Activated T-cell treated with anti-CD3 and anti-CD28 coated beads, Interleukin-2, amount 50 U/mL, for 24 hours (primary cell): ENCODE measurements around the gene FBXL5.

Experiments
- DNase-seq: peaks from one replicate; pipeline ENCODE4 v3.0.0-alpha.2; 2020
- H3K27ac Mint-ChIP-seq: 2 replicates; pipeline ENCODE4 v1.8.0; 2020; ENCODE audit warnings: mild to moderate bottlenecking, mixed read lengths
- H3K27me3 Mint-ChIP-seq: 2 replicates; pipeline ENCODE4 v1.8.0; 2020; ENCODE audit warnings: mixed read lengths
- H3K36me3 Mint-ChIP-seq: 2 replicates; pipeline ENCODE4 v1.8.0; 2020; ENCODE audit warnings: low read depth, mixed read lengths
- H3K4me1 Mint-ChIP-seq: 2 replicates; pipeline ENCODE4 v1.8.0; 2020; ENCODE audit warnings: low read depth, mixed read lengths
- H3K4me3 Mint-ChIP-seq: 2 replicates; pipeline ENCODE4 v1.8.0; 2020; ENCODE audit warnings: mild to moderate bottlenecking, moderate library complexity, mixed read lengths
- H3K9me3 Mint-ChIP-seq: 2 replicates; pipeline ENCODE4 v1.8.0; 2020; ENCODE audit warnings: mixed read lengths

FBXL5 gene, protein sequence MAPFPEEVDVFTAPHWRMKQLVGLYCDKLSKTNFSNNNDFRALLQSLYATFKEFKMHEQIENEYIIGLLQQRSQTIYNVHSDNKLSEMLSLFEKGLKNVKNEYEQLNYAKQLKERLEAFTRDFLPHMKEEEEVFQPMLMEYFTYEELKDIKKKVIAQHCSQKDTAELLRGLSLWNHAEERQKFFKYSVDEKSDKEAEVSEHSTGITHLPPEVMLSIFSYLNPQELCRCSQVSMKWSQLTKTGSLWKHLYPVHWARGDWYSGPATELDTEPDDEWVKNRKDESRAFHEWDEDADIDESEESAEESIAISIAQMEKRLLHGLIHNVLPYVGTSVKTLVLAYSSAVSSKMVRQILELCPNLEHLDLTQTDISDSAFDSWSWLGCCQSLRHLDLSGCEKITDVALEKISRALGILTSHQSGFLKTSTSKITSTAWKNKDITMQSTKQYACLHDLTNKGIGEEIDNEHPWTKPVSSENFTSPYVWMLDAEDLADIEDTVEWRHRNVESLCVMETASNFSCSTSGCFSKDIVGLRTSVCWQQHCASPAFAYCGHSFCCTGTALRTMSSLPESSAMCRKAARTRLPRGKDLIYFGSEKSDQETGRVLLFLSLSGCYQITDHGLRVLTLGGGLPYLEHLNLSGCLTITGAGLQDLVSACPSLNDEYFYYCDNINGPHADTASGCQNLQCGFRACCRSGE

DNA sequence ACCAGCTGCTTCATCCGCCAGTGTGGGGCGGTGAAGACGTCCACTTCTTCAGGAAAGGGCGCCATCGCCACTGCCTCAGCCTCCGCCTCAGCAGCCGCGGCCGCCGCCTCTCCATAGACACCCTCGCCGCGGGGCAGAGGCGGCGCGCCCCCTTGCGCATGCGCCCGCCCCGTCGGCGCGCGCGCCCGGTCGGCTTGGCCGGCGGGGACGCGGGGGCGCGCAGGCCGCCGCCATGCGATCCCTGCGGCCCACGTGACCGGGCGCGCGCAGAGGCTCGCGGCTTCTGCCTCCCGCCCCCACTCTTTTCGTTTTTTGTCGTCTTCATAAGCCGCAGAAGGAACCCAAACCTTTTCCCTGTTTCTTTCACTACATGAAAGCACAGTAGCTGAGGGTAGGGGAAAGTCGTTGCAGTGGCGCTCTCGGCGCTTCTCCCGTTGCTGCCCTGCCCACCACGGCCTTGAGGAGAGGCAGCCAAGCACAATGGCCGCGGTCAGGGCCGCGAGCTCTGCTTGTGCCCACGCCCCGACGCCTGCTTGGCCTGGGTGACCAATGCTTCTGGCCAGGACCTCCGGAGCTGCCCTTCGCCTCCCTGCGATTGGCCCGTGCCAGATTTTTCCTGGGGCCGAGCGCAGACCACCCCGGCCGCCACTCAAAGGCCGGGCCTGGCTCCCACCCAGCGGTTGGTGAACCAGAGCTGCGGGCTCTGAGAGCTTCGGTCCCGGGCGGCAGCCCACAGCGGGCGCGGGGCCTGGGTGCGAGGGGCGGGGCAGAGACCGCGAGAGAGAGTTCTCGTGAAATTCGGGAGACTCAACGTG is at the start of gene FBXL5:
FBXL5 (minus strand) TSS at position 135 of the 815 bp plus-strand sequence; CDS start at position 65, 70 bp downstream.
- Mint-ChIP-seq H3K4me3 (peak within 1 kb of the TSS; percentile 97), H3K27ac (peak within 1 kb of the TSS; percentile 97), H3K9me3 (no peaks in the 10 kb centered on the region), H3K36me3 (peaks cover 16% of the 10 kb centered on the region), H3K27me3 (no peaks in the 10 kb centered on the region), H3K4me1 (peaks cover 73% of the 10 kb centered on the region)
- DNase-seq, result peak; percentile 89

DNA sequence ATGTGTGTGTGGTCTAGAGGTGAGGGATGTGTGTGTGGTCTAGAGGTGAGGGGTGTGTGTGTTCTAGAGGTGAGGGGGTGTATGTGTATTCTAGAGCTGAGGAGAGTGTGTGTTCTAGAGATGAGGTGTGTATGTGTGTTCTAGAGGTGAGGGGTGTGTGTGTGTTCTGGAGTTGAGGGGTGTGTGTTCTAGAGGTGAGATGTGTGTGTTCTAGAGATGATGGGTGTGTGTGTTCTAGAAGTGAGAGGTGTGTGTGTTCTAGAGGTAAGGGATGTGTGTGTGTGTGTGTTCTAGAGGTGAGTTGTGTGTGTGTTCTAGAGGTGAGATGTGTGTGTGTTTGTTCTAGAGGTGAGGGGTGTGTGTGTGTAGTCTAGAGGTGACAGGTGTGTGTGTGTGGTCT is 49.0 kb upstream of the FBXL5 start:
- no peak overlapping the region for H3K27ac Mint-ChIP-seq
- no peak overlapping the region for H3K4me3 Mint-ChIP-seq
- peaks cover 11% of the 10 kb centered on the region for H3K4me1 Mint-ChIP-seq
- no peaks in the 10 kb centered on the region for H3K36me3 Mint-ChIP-seq
- no peak for DNase-seq
- peaks cover 24% of the 10 kb centered on the region for H3K27me3 Mint-ChIP-seq
- no peaks in the 10 kb centered on the region for H3K9me3 Mint-ChIP-seq

DNA sequence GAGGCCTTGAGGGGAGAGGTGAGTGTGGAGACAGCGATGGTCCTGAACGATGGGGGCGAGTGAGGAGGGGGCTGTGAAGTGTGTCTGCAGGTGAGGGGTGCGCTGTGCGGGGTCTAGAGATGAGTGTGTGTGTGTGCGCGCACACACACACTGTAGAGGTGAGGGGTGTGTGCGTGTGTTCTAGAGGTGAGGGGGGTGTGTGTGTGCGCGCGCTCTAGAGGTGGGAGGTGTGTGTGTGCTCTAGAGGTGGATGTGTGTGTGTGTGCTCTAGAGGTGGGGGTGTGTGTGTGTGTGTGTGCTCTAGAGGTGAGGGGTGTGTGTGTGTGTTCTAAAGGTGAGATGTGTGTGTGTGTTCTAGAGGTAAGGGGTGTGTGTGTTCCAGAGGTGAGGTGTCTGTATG is 48.3 kb upstream of the FBXL5 start:
- DNase-seq, result no peak
- H3K27me3 Mint-ChIP-seq, result peaks cover 28% of the 10 kb centered on the region
- H3K9me3 Mint-ChIP-seq, result no peaks in the 10 kb centered on the region
- H3K27ac Mint-ChIP-seq, result no peak overlapping the region
- no peaks in the 10 kb centered on the region for H3K36me3 Mint-ChIP-seq
- peak overlapping the region; percentile 79 for H3K4me3 Mint-ChIP-seq
- H3K4me1 Mint-ChIP-seq, result peaks cover 11% of the 10 kb centered on the region

DNA sequence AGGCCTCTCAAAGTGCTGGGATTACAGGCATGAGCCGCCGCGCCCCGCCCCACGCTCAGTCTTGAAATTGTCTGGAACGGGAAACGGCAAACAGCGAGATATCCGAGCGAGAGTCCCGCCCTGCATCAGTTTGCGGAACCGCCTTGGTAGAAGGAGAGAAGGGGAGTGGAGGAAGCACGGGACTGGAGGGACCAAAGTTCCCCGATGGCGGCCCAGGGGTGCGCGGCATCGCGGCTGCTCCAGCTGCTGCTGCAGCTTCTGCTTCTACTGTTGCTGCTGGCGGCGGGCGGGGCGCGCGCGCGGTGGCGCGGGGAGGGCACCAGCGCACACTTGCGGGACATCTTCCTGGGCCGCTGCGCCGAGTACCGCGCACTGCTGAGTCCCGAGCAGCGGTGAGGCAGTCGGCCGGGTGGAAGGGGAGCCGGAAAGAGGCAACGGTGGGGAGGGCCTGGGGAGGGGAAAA is 47.8 kb upstream of the FBXL5 start, which contains the start of gene BST1:
BST1 (plus strand) TSS at position 125 of the 463 bp plus-strand sequence; CDS start at position 205, 80 bp downstream.
- Mint-ChIP-seq H3K9me3 (no peaks in the 10 kb centered on the region), H3K36me3 (no peaks in the 10 kb centered on the region), H3K4me3 (peak within 1 kb of the TSS; percentile 79), H3K27ac (no peak within 1 kb of the TSS), H3K4me1 (peaks cover 11% of the 10 kb centered on the region), H3K27me3 (peaks cover 33% of the 10 kb centered on the region)
- peak; percentile 71 for DNase-seq

DNA sequence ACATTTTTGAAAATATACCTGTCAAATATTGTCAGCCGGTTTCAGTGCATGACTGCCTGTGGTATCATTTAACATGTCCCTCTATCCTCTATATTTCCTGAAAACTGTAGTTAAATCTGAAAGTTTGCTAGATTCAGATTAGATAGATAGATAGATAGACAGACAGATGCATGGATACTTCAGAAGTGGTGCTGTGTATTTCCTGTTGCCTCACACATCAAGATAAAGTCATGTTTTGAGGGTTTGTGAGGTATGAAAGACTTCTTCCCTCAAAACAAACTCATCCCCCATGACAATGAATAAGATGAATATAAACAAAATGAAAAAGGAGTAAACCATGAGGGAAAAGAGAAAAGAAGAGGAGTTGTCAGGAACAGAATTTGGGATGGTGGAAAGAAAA is 41.7 kb upstream of the FBXL5 start:
- Mint-ChIP-seq H3K4me1 (peaks cover under 1% of the 10 kb centered on the region), H3K27ac (no peak overlapping the region), H3K9me3 (no peaks in the 10 kb centered on the region), H3K36me3 (no peaks in the 10 kb centered on the region), H3K27me3 (peaks cover 31% of the 10 kb centered on the region), H3K4me3 (no peak overlapping the region)
- DNase-seq, result no peak

DNA sequence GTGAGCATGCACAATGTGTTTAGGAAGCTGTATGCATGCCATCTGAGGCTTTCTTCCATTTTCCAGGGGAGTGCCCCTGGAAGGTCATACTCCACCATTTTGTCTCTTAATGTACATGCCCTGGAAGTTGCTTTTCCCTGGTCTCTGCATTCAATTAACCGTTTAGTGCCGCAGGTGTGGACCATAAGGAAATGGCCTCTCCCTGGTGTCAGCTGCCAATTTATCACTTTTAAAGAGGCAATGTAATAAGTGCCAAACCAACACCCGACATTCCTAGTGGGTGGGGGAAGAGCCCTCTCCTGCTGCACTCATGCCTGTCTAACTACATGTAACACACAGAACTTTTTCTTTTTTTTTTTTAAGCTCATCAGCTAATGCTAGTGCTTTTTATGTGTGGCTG is 40.6 kb upstream of the FBXL5 start:
- Mint-ChIP-seq H3K4me3 (no peak overlapping the region), H3K27ac (no peak overlapping the region), H3K9me3 (no peaks in the 10 kb centered on the region), H3K36me3 (no peaks in the 10 kb centered on the region), H3K27me3 (peaks cover 26% of the 10 kb centered on the region), H3K4me1 (peaks cover 1% of the 10 kb centered on the region)
- DNase-seq, result no peak

DNA sequence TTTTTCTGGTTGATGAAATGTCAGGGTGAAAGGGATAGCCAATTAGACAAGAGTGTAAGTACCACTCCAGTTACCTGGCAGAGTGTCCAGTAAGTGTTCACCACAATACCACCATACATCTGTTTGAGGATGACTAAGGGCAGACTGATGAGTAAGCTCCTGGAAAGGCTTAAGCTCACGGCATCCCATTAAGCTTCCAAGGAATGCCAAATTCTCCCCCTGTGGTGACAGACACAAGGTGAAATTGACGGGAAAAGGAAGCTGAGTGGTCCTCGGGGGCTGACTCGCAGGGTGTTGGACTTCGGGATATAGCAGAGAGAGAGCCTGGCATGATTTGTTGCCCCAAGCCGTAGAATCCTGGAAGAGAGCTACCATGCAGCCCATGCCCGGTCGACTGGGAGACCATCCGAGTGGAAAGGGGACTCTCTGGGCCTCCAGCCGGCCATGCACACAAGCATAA is 40.1 kb upstream of the FBXL5 start:
- Mint-ChIP-seq H3K36me3 (no peaks in the 10 kb centered on the region), H3K9me3 (no peaks in the 10 kb centered on the region), H3K27me3 (peaks cover 23% of the 10 kb centered on the region), H3K4me1 (peaks cover 1% of the 10 kb centered on the region), H3K27ac (no peak overlapping the region), H3K4me3 (no peak overlapping the region)
- DNase-seq, result no peak

DNA sequence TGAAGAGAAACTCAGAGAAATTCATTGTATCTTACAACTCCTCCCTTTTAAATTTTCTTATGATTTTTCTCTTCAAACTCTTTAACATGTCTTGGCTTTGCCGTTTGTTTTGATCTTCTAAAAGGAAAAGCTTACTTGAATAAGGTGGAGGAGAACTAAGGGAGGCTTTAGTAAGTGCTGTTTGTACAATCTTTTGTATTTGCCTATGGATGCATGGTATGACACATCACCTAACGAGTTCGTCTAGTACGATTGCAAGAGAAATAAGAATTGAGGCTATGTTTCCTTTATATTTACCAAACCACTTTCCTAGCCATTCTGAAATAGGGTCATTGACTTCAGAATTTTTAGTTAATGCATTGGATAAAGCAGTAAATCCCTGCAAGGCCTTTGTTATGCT is 39.3 kb upstream of the FBXL5 start:
- H3K36me3 Mint-ChIP-seq, result no peaks in the 10 kb centered on the region
- no peak overlapping the region for H3K4me3 Mint-ChIP-seq
- peaks cover 1% of the 10 kb centered on the region for H3K4me1 Mint-ChIP-seq
- H3K27ac Mint-ChIP-seq, result no peak overlapping the region
- no peak for DNase-seq
- H3K9me3 Mint-ChIP-seq, result no peaks in the 10 kb centered on the region
- H3K27me3 Mint-ChIP-seq, result peaks cover 17% of the 10 kb centered on the region

DNA sequence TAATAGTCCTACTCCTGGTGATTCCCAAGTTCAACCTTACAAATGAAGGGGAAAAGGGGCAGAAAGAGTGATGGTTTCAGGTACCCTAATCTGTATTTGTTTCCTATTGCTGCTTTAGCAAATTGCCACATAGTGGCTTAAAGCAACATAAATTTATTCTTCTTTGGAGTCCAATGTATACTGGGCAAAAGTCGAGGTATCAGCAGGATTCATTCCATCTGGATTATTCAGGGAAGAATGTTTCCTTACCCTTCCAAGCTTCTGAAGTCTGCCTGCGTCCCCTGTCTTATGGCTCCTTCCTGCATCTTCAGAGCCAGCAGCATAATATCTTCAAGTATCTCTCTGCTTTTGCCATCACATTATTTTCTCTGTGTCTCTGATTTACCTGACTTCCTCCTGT is 37.4 kb upstream of the FBXL5 start:
- no peak overlapping the region for H3K27ac Mint-ChIP-seq
- H3K36me3 Mint-ChIP-seq, result peaks cover 14% of the 10 kb centered on the region

DNA sequence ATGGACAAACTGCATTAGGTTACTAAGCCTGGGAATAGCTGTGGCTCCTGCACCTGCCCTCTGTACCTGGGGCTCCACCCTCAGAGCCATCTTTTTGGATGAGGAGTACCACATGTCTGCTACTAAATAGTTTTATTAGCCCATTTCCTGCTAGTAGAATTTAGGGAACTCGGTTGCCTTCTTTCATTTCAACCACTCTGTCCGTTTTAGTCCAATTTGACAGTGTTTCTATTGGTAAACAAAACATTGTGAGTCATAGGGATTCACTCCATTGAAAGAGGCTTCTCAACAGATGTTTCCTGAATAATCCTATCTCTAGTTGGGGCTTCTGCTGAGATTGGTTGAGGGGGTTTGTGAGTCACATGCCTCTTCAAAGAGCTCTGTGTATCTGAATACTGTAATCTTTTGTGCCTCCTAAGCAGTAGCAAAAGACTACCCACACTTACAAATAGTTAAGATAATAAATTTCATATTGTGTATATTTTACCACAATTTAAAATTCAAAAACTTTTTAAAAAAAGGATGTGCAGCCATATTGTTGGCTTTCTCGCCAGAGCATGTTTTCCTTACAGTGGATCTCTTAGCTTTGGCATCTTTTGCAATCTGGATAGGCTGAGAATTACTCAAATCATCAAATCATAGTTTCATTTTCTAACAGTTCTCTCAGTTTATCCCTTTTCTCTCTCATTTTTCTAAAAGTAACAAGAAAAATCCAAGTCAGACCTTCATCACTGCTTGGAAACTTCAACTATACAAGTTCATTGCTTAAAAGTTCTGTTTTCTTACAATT is 36.4 kb upstream of the FBXL5 start:
- no peak overlapping the region for H3K27ac Mint-ChIP-seq
- H3K27me3 Mint-ChIP-seq, result no peaks in the 10 kb centered on the region
- H3K36me3 Mint-ChIP-seq, result peaks cover 25% of the 10 kb centered on the region
- H3K4me1 Mint-ChIP-seq, result peaks cover 1% of the 10 kb centered on the region
- no peak for DNase-seq
- H3K9me3 Mint-ChIP-seq, result no peaks in the 10 kb centered on the region
- H3K4me3 Mint-ChIP-seq, result no peak overlapping the region

More for the DNA sequence above, 37.4 kb upstream of the FBXL5 start:
- peaks cover 5% of the 10 kb centered on the region for H3K27me3 Mint-ChIP-seq
- no peak overlapping the region for H3K4me3 Mint-ChIP-seq
- no peak for DNase-seq
- H3K9me3 Mint-ChIP-seq, result no peaks in the 10 kb centered on the region
- peaks cover 1% of the 10 kb centered on the region for H3K4me1 Mint-ChIP-seq

DNA sequence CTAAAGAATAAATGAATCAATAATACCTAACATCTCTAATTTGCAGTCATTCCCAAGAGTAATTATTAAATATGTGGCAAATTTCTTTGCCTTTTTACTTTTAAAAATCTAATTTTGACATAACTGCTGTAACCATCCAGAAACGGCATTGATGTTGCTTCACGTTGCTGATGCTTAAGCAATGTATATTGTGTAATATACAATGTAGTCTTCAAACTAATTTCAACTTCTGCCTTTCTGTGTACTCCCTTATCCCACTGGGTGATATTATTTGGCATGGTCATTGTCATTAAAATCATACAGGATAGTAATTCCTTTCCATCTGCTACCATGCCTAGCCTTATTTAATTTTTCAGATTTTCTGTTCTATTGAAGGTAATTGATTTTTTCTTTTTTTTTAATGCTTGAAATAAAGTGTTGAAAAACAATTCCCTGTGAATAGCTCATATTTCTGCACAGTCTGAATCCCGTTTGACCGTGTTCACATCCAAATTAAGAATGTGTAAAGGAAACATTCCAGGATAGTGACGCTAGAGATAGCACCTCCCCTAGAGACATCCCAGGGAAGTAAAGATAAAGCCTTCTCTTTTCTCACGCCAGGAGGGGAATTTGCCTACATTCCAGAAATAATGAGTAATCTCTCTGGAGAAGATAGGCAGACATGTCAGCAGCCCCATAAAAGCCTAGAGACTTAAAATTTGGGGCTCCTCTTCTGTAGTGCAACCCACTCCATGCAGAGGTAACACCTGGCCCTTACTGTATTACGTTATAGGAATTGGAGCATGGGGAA is 35.1 kb upstream of the FBXL5 start:
- H3K4me3 Mint-ChIP-seq, result no peak overlapping the region
- DNase-seq, result no peak
- H3K27ac Mint-ChIP-seq, result no peak overlapping the region
- no peaks in the 10 kb centered on the region for H3K27me3 Mint-ChIP-seq
- peaks cover 8% of the 10 kb centered on the region for H3K4me1 Mint-ChIP-seq
- no peaks in the 10 kb centered on the region for H3K9me3 Mint-ChIP-seq
- H3K36me3 Mint-ChIP-seq, result peaks cover 35% of the 10 kb centered on the region

DNA sequence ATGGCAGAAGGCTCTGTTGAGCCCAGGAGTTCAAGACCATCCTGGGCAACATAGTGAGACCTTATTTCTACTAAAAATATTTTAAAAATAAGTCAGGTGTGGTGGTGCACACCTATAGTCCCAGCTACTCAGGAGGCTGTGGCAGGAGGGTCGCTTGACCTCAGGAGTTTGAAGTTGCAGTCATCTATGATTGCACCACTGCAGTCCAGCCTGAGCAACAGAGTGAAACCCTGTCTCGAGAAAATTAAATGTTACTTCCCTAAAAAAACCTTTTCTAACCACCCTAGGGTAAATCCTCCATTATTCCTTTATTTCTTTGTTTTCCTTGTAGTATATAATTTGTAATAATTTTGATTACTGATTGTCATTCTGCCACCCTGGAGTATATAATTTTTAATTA is 34.4 kb upstream of the FBXL5 start:
- H3K27me3 Mint-ChIP-seq, result no peaks in the 10 kb centered on the region
- H3K9me3 Mint-ChIP-seq, result no peaks in the 10 kb centered on the region
- no peak overlapping the region for H3K4me3 Mint-ChIP-seq
- peaks cover 38% of the 10 kb centered on the region for H3K36me3 Mint-ChIP-seq
- H3K4me1 Mint-ChIP-seq, result peaks cover 12% of the 10 kb centered on the region
- no peak for DNase-seq
- H3K27ac Mint-ChIP-seq, result no peak overlapping the region

DNA sequence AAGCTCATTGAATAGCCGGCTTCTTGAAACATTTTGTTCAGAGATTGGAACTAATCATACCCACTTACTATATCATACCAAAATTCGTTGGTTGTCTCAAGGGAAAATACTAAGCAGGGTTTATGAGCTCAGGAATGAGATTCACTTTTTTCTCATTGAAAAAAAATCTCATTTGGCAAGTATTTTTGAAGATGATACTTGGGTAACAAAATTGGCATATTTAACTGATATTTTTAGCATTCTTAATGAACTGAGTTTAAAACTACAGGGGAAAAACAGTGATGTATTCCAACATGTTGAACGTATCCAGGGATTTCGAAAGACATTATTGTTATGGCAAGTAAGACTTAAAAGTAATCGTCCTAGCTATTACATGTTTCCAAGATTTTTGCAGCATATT is 32.9 kb upstream of the FBXL5 start:
- no peaks in the 10 kb centered on the region for H3K27me3 Mint-ChIP-seq
- no peak overlapping the region for H3K27ac Mint-ChIP-seq
- H3K4me1 Mint-ChIP-seq, result peaks cover 22% of the 10 kb centered on the region
- no peak overlapping the region for H3K4me3 Mint-ChIP-seq
- no peaks in the 10 kb centered on the region for H3K9me3 Mint-ChIP-seq
- peaks cover 38% of the 10 kb centered on the region for H3K36me3 Mint-ChIP-seq
- DNase-seq, result no peak
